Activated CD4-positive, alpha-beta memory T cell treated with anti-CD3 and anti-CD28 coated beads, Interleukin-2, amount 10 ng/mL, durations not matched to agents 7 days and 5 days (primary cell): Measurements from ENCODE around the gene FUCA1. TPM values are rescaled to one million over a fixed set of nuclear protein-coding genes. Genes with fewer than 3 reads are reported as not detected.
"Not testable (repeated sequence)": the region's sequence is repeated elsewhere in the genome, so short reads cannot be mapped to it uniquely, and the experiment has no call there.

Experiments
- CTCF ChIA-PET: fragments of 350-600 bp; sonication (Branson Sonifier 250); formaldehyde crosslinking; loops from one replicate; lab custom pipeline; 2021; ENCODE audit warnings: antibody characterized with exemption, inconsistent platforms; lab: Charles Lee
- POLR2A ChIA-PET: fragments of 350-600 bp; sonication (Branson Sonifier 250); formaldehyde crosslinking; loops from one replicate; lab custom pipeline; 2021; ENCODE audit warnings: antibody characterized with exemption; lab: Charles Lee
- DNase-seq: peaks from one replicate; pipeline ENCODE4 v3.0.0-alpha.2; 2020
- H3K27ac Mint-ChIP-seq: one replicate; pipeline ENCODE4 v1.8.0; 2021; ENCODE audit warnings: mild to moderate bottlenecking, mixed read lengths
- H3K27me3 Mint-ChIP-seq: one replicate; pipeline ENCODE4 v1.8.0; 2021; ENCODE audit warnings: mixed read lengths
- H3K36me3 Mint-ChIP-seq: one replicate; pipeline ENCODE4 v1.8.0; 2021; ENCODE audit warnings: low read depth, mixed read lengths
- H3K4me1 Mint-ChIP-seq: one replicate; pipeline ENCODE4 v1.8.0; 2021; ENCODE audit warnings: mixed read lengths
- H3K4me3 Mint-ChIP-seq: one replicate; pipeline ENCODE4 v1.8.0; 2021; ENCODE audit warnings: mild to moderate bottlenecking, mixed read lengths
- H3K9me3 Mint-ChIP-seq: one replicate; pipeline ENCODE4 v1.8.0; 2021; ENCODE audit warnings: mixed read lengths
- total RNA-seq, 2 experiments: library from RNA; stranded (reverse); gene quantifications; one replicate each; pipeline ENCODE4 v1.2.3, GENCODE V29; 2021

The FUCA1 gene
- total RNA-seq, 2 experiments from 2014 or later = 5.6 to 6.3 TPM

GRCh38 chr1:23853124-23853523 lies 15.0 kb downstream of the FUCA1 start:
- H3K4me1 Mint-ChIP-seq, DNase-seq, POLR2A ChIA-PET, H3K4me3 Mint-ChIP-seq, H3K27me3 Mint-ChIP-seq, H3K9me3 Mint-ChIP-seq, H3K27ac Mint-ChIP-seq, H3K36me3 Mint-ChIP-seq, CTCF ChIA-PET: not testable (repeated sequence)

- POLR2A ChIA-PET, H3K27me3 Mint-ChIP-seq, H3K27ac Mint-ChIP-seq, H3K9me3 Mint-ChIP-seq, H3K4me3 Mint-ChIP-seq, CTCF ChIA-PET, DNase-seq, H3K4me1 Mint-ChIP-seq: not testable (repeated sequence)
- peaks cover 15% of the 10 kb centered on the region for H3K36me3 Mint-ChIP-seq
Measured at GRCh38 chr1:23851406-23851805, 16.7 kb downstream of the FUCA1 start.

- no peak overlapping the region for H3K27ac Mint-ChIP-seq
- POLR2A ChIA-PET = no interaction called here
- H3K4me3 Mint-ChIP-seq = no peak overlapping the region
- DNase-seq = no peak
- H3K27me3 Mint-ChIP-seq = no peaks in the 10 kb centered on the region
- peaks cover 24% of the 10 kb centered on the region for H3K36me3 Mint-ChIP-seq
- CTCF ChIA-PET = interaction anchor here (1.1 kb wide), 1 partner anchor 10 kb away, joined by 6 read pairs; no protein-coding TSS in a partner anchor
- no peaks in the 10 kb centered on the region for H3K4me1 Mint-ChIP-seq
- H3K9me3 Mint-ChIP-seq = peaks cover 7% of the 10 kb centered on the region
Measured at GRCh38 chr1:23848673-23849616, 19.1 kb downstream of the FUCA1 start.

GRCh38 chr1:23847482-23848095 lies 20.5 kb downstream of the FUCA1 start:
- DNase-seq, POLR2A ChIA-PET, H3K27ac Mint-ChIP-seq, CTCF ChIA-PET, H3K9me3 Mint-ChIP-seq, H3K4me3 Mint-ChIP-seq, H3K4me1 Mint-ChIP-seq, H3K27me3 Mint-ChIP-seq: not testable (repeated sequence)
- H3K36me3 Mint-ChIP-seq = peaks cover 24% of the 10 kb centered on the region

- DNase-seq = no peak
- Mint-ChIP-seq H3K36me3 (peaks cover 24% of the 10 kb centered on the region), H3K27me3 (peaks cover 7% of the 10 kb centered on the region), H3K4me3 (no peak overlapping the region), H3K9me3 (peaks cover 7% of the 10 kb centered on the region), H3K4me1 (no peaks in the 10 kb centered on the region), H3K27ac (no peak overlapping the region)
- ChIA-PET POLR2A (no interaction called here), CTCF (interaction anchor here (2.4 kb wide), 1 partner anchor 35 kb away, joined by 12 read pairs; no protein-coding TSS in a partner anchor)
Measured at GRCh38 chr1:23845163-23845562, 22.9 kb downstream of the FUCA1 start.

- ChIA-PET CTCF (interaction anchor here (1.4 to 2.4 kb wide), 2 partner anchors 33 to 72 kb away, joined by 3 to 12 read pairs; no protein-coding TSS in a partner anchor), POLR2A (no interaction called here)
- DNase-seq = no peak
- no peak overlapping the region for H3K4me3 Mint-ChIP-seq
- H3K36me3 Mint-ChIP-seq = peaks cover 24% of the 10 kb centered on the region
- H3K4me1 Mint-ChIP-seq = peaks cover under 1% of the 10 kb centered on the region
- H3K27me3 Mint-ChIP-seq = peaks cover 7% of the 10 kb centered on the region
- H3K9me3 Mint-ChIP-seq = peaks cover 7% of the 10 kb centered on the region
- no peak overlapping the region for H3K27ac Mint-ChIP-seq
Measured at GRCh38 chr1:23843644-23844043, 24.4 kb downstream of the FUCA1 start.

- peak; percentile 72 for DNase-seq
- Mint-ChIP-seq H3K4me1 (peaks cover 12% of the 10 kb centered on the region), H3K9me3 (no peaks in the 10 kb centered on the region), H3K4me3 (peak overlapping the region; percentile 26), H3K27me3 (peaks cover 13% of the 10 kb centered on the region), H3K36me3 (no peaks in the 10 kb centered on the region), H3K27ac (no peak overlapping the region)
- CTCF ChIA-PET = interaction anchor here (0.8 to 1.7 kb wide), 4 partner anchors 11 to 78 kb away, joined by 3 to 7 read pairs (median 6); partner anchors contain the start of gene FUCA1
- POLR2A ChIA-PET = interaction anchor here (1.2 to 2.4 kb wide), 3 partner anchors 13 to 70 kb away, joined by 3 to 8 read pairs (median 4); partner anchors contain the start of gene HMGCL
Measured at GRCh38 chr1:23838401-23838866, 29.7 kb downstream of the FUCA1 start.

GRCh38 chr1:23837908-23838307 lies 30.2 kb downstream of the FUCA1 start:
- no peaks in the 10 kb centered on the region for H3K9me3 Mint-ChIP-seq
- peaks cover 13% of the 10 kb centered on the region for H3K27me3 Mint-ChIP-seq
- H3K27ac Mint-ChIP-seq = no peak overlapping the region
- no peaks in the 10 kb centered on the region for H3K36me3 Mint-ChIP-seq
- peak overlapping the region; percentile 26 for H3K4me3 Mint-ChIP-seq
- ChIA-PET POLR2A (interaction anchor here (2.4 kb wide), 1 partner anchor 12 kb away, joined by 8 read pairs; the partner anchor contains the start of gene HMGCL), CTCF (interaction anchor here (1.6 to 1.7 kb wide), 3 partner anchors 11 to 79 kb away, joined by 5 to 7 read pairs (median 6); no protein-coding TSS in a partner anchor)
- H3K4me1 Mint-ChIP-seq = peaks cover 12% of the 10 kb centered on the region
- DNase-seq = no peak

GRCh38 chr1:23836037-23836436 lies 32.1 kb downstream of the FUCA1 start:
- DNase-seq = no peak
- CTCF ChIA-PET = no interaction called here
- Mint-ChIP-seq H3K4me3 (no peak overlapping the region), H3K9me3 (no peaks in the 10 kb centered on the region), H3K27ac (no peak overlapping the region), H3K4me1 (peaks cover 12% of the 10 kb centered on the region), H3K36me3 (no peaks in the 10 kb centered on the region), H3K27me3 (peaks cover 9% of the 10 kb centered on the region)
- POLR2A ChIA-PET = no interaction called here

- POLR2A ChIA-PET, DNase-seq, CTCF ChIA-PET, H3K27me3 Mint-ChIP-seq, H3K36me3 Mint-ChIP-seq, H3K4me3 Mint-ChIP-seq, H3K27ac Mint-ChIP-seq, H3K9me3 Mint-ChIP-seq: not testable (repeated sequence)
- peaks cover 12% of the 10 kb centered on the region for H3K4me1 Mint-ChIP-seq
Measured at GRCh38 chr1:23834156-23834555, 33.9 kb downstream of the FUCA1 start.

GRCh38 chr1:23827717-23828116 lies 40.4 kb downstream of the FUCA1 start:
- Mint-ChIP-seq H3K9me3 (no peaks in the 10 kb centered on the region), H3K36me3 (peaks cover 2% of the 10 kb centered on the region), H3K27ac (no peak overlapping the region), H3K27me3 (peaks cover 3% of the 10 kb centered on the region), H3K4me1 (peaks cover 25% of the 10 kb centered on the region), H3K4me3 (no peak overlapping the region)
- CTCF ChIA-PET = interaction anchor here (0.6 to 0.9 kb wide), 2 partner anchors 17 to 197 kb away, joined by 3 read pairs; no protein-coding TSS in a partner anchor
- DNase-seq = no peak
- POLR2A ChIA-PET = interaction anchor here (1.0 kb wide), 1 partner anchor 132 kb away, joined by 3 read pairs; the partner anchor contains the start of gene PNRC2

GRCh38 chr1:23826590-23826989 lies 41.5 kb downstream of the FUCA1 start:
- CTCF ChIA-PET = interaction anchor here (1.1 to 7.1 kb wide), 3 partner anchors 15 to 123 kb away, joined by 3 to 65 read pairs (median 4); no protein-coding TSS in a partner anchor
- not testable (repeated sequence) for DNase-seq, H3K9me3 Mint-ChIP-seq, H3K27me3 Mint-ChIP-seq, H3K27ac Mint-ChIP-seq, H3K36me3 Mint-ChIP-seq
- peak overlapping the region; percentile 94 for H3K4me3 Mint-ChIP-seq
- peaks cover 25% of the 10 kb centered on the region for H3K4me1 Mint-ChIP-seq
- POLR2A ChIA-PET = interaction anchor here (1.3 to 2.8 kb wide), 4 partner anchors 12 to 133 kb away, joined by 6 to 17 read pairs (median 8); partner anchors contain the start of gene PNRC2
